Measurements from ENCODE around the gene NIPBL.
A peak's percentile ranks its signal among the peaks of the same experiment; 100 is the strongest.

NIPBL gene

GRCh38 chr5:36928947-36929346 is 52.4 kb downstream of the NIPBL start:
- no peak overlapping the region for H3K4me3 ChIP-seq (replicated peaks; ENCODE audit: low read depth, low read length)
- peak; percentile 35 for DNase-seq (ENCODE audit: low read depth)
- no peak for TF ChIP-seq CTCF (IDR thresholded peaks at IDR 0.05; ENCODE audit: low read length, missing control alignments)

GRCh38 chr5:36929438-36929837 is 52.9 kb downstream of the NIPBL start:
- no peak overlapping the region for H3K4me3 ChIP-seq (replicated peaks; ENCODE audit: low read depth, low read length)
- no peak for DNase-seq (ENCODE audit: low read depth)
- no peak for TF ChIP-seq CTCF (IDR thresholded peaks at IDR 0.05; ENCODE audit: low read length, missing control alignments)

GRCh38 chr5:36932056-36932455 is 55.5 kb downstream of the NIPBL start:
- no peak for DNase-seq (ENCODE audit: low read depth)

GRCh38 chr5:36932699-36933098 is 56.1 kb downstream of the NIPBL start:
- TF ChIP-seq CTCF (IDR thresholded peaks at IDR 0.05; ENCODE audit: low read length, missing control alignments), result no peak
- DNase-seq (ENCODE audit: low read depth), result no peak
- no peak overlapping the region for H3K4me3 ChIP-seq (replicated peaks; ENCODE audit: low read depth, low read length)

More at GRCh38 chr5:36932056-36932455, 55.5 kb downstream of the NIPBL start:
- no peak overlapping the region for H3K4me3 ChIP-seq (replicated peaks; ENCODE audit: low read depth, low read length)
- no peak for TF ChIP-seq CTCF (IDR thresholded peaks at IDR 0.05; ENCODE audit: low read length, missing control alignments)

- H3K4me3 ChIP-seq (replicated peaks; ENCODE audit: low read depth, low read length), result no peak overlapping the region
- no peak for TF ChIP-seq CTCF (IDR thresholded peaks at IDR 0.05; ENCODE audit: low read length, missing control alignments)
- peak; percentile 67 for DNase-seq (ENCODE audit: low read depth)
These were observed 58.3 kb downstream of the NIPBL start for GRCh38 chr5:36934740-36935356.

GRCh38 chr5:36935805-36936204 is 59.2 kb downstream of the NIPBL start:
- no peak for DNase-seq (ENCODE audit: low read depth)
- TF ChIP-seq CTCF (IDR thresholded peaks at IDR 0.05; ENCODE audit: low read length, missing control alignments), result no peak

GRCh38 chr5:36936309-36936708 is 59.7 kb downstream of the NIPBL start:
- no peak overlapping the region for H3K4me3 ChIP-seq (replicated peaks; ENCODE audit: low read depth, low read length)
- DNase-seq (ENCODE audit: low read depth), result no peak
- TF ChIP-seq CTCF (IDR thresholded peaks at IDR 0.05; ENCODE audit: low read length, missing control alignments), result no peak

More at GRCh38 chr5:36935805-36936204, 59.2 kb downstream of the NIPBL start:
- H3K4me3 ChIP-seq (replicated peaks; ENCODE audit: low read depth, low read length), result no peak overlapping the region

All from fibroblast of pulmonary artery (primary cell).